ENCODE results near the gene PTEN.

PTEN gene

GRCh38 chr10:87838650-87839049 is 24.8 kb upstream of the PTEN start:
- DNase-seq (ENCODE audit: low read depth) = no peak
- TF ChIP-seq CTCF (IDR thresholded peaks at IDR 0.05; ENCODE audit: insufficient read depth, low read depth, low read length, missing control alignments) = no peak
- no peak overlapping the region for H3K4me3 ChIP-seq (ENCODE audit: low read length)

GRCh38 chr10:87841186-87841585 is 22.2 kb upstream of the PTEN start:
- H3K4me3 ChIP-seq (ENCODE audit: low read length) = no peak overlapping the region
- TF ChIP-seq CTCF (IDR thresholded peaks at IDR 0.05; ENCODE audit: insufficient read depth, low read depth, low read length, missing control alignments) = no peak
- no peak for DNase-seq (ENCODE audit: low read depth)

GRCh38 chr10:87842220-87842641 is 21.2 kb upstream of the PTEN start:
- peak; percentile 97 for DNase-seq (ENCODE audit: low read depth)
- no peak for TF ChIP-seq CTCF (IDR thresholded peaks at IDR 0.05; ENCODE audit: insufficient read depth, low read depth, low read length, missing control alignments)
- H3K4me3 ChIP-seq (ENCODE audit: low read length) = no peak overlapping the region

GRCh38 chr10:87842776-87843497 is 20.5 kb upstream of the PTEN start:
- H3K4me3 ChIP-seq (ENCODE audit: low read length) = no peak overlapping the region
- DNase-seq (ENCODE audit: low read depth) = peak; percentile 86
- no peak for TF ChIP-seq CTCF (IDR thresholded peaks at IDR 0.05; ENCODE audit: insufficient read depth, low read depth, low read length, missing control alignments)

GRCh38 chr10:87843714-87844113 is 19.7 kb upstream of the PTEN start:
- no peak for TF ChIP-seq CTCF (IDR thresholded peaks at IDR 0.05; ENCODE audit: insufficient read depth, low read depth, low read length, missing control alignments)
- DNase-seq (ENCODE audit: low read depth) = no peak
- H3K4me3 ChIP-seq (ENCODE audit: low read length) = no peak overlapping the region

GRCh38 chr10:87844837-87845623 is 18.4 kb upstream of the PTEN start:
- no peak overlapping the region for H3K4me3 ChIP-seq (ENCODE audit: low read length)
- no peak for TF ChIP-seq CTCF (IDR thresholded peaks at IDR 0.05; ENCODE audit: insufficient read depth, low read depth, low read length, missing control alignments)
- DNase-seq (ENCODE audit: low read depth) = peak; percentile 83

Measured in epithelial cell of esophagus (primary cell).